Fibroblast of the aortic adventitia (primary cell): ENCODE results near the gene COLQ. TPM values are rescaled to one million over a fixed set of nuclear protein-coding genes. Genes with fewer than 3 reads are reported as not detected.

ENCODE experiments used
- DNase-seq: peaks from one replicate; pipeline ENCODE4 v3.0.0-alpha.2; 2010; ENCODE audit warnings: low read depth
- H3K4me3 ChIP-seq: 2 replicates; pipeline ENCODE4 v1.5.1; 2011; ENCODE audit warnings: low read depth, mild to moderate bottlenecking, control low read depth, low read length, moderate library complexity
- small RNA-seq: library from RNA; depleted of rRNA; stranded (forward); fragments of <200 nt; gene quantifications from one replicate; pipeline ENCODE3, GENCODE V24; 2012
- total RNA-seq: library from RNA; depleted of rRNA; stranded (reverse); fragments of >200 nt; gene quantifications from 2 replicates; pipeline ENCODE4 v1.2.3, GENCODE V29; 2012; ENCODE audit warnings: low replicate concordance
- TF ChIP-seq, protein P1 (sequence below): IDR thresholded peaks from 2 replicates; pipeline ENCODE4 v1.5.1; 2011; ENCODE audit warnings: mild to moderate bottlenecking, low read length, control low read depth, inconsistent platforms; ENCODE audit not compliant: insufficient read depth

The COLQ gene
- total RNA-seq, 1 donor = 1.8 TPM

DNA sequence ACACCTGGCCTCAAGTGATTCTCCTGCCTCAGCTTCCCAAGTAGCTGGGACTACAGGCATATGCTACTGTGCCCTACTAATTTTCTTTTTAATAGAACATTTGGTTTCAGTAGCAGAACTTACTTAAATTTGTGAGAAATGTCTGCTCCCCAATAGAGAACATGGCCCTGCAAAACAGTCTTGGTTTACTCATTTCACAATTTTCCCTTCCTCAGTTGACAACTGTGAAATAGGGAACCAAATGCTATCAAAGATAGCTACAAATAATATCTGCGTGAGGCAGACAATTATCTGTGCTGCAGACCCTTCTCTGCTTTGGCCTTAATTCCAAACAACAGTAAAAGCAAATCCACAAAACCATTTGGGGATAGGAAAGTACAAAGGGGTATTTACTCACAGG lies 116.7 kb downstream of the COLQ start:
- TF ChIP-seq, protein P1, sequence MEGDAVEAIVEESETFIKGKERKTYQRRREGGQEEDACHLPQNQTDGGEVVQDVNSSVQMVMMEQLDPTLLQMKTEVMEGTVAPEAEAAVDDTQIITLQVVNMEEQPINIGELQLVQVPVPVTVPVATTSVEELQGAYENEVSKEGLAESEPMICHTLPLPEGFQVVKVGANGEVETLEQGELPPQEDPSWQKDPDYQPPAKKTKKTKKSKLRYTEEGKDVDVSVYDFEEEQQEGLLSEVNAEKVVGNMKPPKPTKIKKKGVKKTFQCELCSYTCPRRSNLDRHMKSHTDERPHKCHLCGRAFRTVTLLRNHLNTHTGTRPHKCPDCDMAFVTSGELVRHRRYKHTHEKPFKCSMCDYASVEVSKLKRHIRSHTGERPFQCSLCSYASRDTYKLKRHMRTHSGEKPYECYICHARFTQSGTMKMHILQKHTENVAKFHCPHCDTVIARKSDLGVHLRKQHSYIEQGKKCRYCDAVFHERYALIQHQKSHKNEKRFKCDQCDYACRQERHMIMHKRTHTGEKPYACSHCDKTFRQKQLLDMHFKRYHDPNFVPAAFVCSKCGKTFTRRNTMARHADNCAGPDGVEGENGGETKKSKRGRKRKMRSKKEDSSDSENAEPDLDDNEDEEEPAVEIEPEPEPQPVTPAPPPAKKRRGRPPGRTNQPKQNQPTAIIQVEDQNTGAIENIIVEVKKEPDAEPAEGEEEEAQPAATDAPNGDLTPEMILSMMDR = no peak
- no peak for DNase-seq
- H3K4me3 ChIP-seq = no peak overlapping the region

GRCh38 chr3:15403965-15404364 lies 117.5 kb downstream of the COLQ start:
- TF ChIP-seq, protein P1 = no peak
- no peak overlapping the region for H3K4me3 ChIP-seq
- DNase-seq = no peak

GRCh38 chr3:15403495-15403894 lies 118.0 kb downstream of the COLQ start:
- peak; percentile 13 for DNase-seq
- TF ChIP-seq, protein P1 = no peak
- H3K4me3 ChIP-seq = no peak overlapping the region

DNA sequence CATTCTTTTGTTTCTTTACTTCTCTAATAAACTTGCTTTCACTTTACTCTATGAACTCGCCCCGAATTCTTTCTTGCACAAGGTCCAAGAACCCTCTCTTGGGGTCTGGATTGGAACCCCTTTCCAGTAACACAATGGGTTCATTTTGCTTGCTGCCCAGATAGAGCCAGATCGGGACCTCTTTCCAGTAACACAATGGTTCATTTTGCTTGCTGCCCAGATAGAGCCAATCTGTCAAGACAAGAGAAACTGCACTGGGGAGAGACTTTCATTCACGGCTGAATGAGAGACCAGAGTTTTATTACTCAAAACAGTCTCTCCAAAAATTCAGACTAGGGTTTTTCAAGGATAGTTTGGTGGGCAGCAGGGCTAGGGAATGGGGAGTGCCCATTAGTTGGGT lies 119.6 kb downstream of the COLQ start:
- H3K4me3 ChIP-seq = no peak overlapping the region
- DNase-seq = no peak
- TF ChIP-seq, protein P1 = no peak

Small RNA genes lying within 50 kb of the gene (small RNA-seq; reads per million reads assigned to genes)
- gene MIR4270 (not detected), gene RN7SL110P (not detected), gene RNU6-1024P (not detected)

Other genes starting within 250 kb of the COLQ start
- gene SH3BP5, start 189.1 kb downstream of the COLQ start, total RNA-seq = 25.5 and 153 TPM in 2 replicates
- 30.0 and 30.6 TPM in 2 replicates for gene METTL6, start 94.2 kb downstream of the COLQ start, total RNA-seq
- 15.2 and 21.1 TPM in 2 replicates for gene EAF1, start 94.1 kb downstream of the COLQ start, total RNA-seq
- 32.4 and 48.9 TPM in 2 replicates for gene HACL1, start 79.9 kb upstream of the COLQ start, total RNA-seq
- 19.7 and 38.8 TPM in 2 replicates for gene BTD, start 80.0 kb upstream of the COLQ start, total RNA-seq